Testis (tissue), 3 donors: ENCODE measurements around the gene M6PR. TPM values are rescaled to one million over a fixed set of nuclear protein-coding genes. Genes with fewer than 3 reads are reported as not detected.

Experiments
- DNase-seq: peaks from one replicate; pipeline ENCODE4 v3.0.0-alpha.2; 2019
- H3K27ac ChIP-seq, 2 donors: fragments of 200-600 bp; sonication (generic); one replicate each; pipeline ENCODE4 v1.5.1; 2019
- H3K27me3 ChIP-seq: fragments of 200-600 bp; sonication (generic); one replicate; pipeline ENCODE4 v1.5.1; 2019
- H3K36me3 ChIP-seq: fragments of 200-600 bp; sonication (generic); one replicate; pipeline ENCODE4 v1.5.1; 2017; ENCODE audit warnings: low read depth; ENCODE audit errors: missing control alignments
- H3K4me1 ChIP-seq: fragments of 200-600 bp; sonication (generic); one replicate; pipeline ENCODE4 v1.5.1; 2019
- H3K4me3 ChIP-seq, 2 donors: fragments of 200-600 bp; sonication (generic); one replicate each; pipeline ENCODE4 v1.5.1; 2017 to 2019
- H3K9me3 ChIP-seq: fragments of 200-600 bp; sonication (generic); one replicate; pipeline ENCODE4 v1.5.1; 2017
- CTCF ChIP-seq, 3 experiments: fragments of 450-650 bp in 2 of 3; fragments of 200-600 bp in 1 of 3; sonication (generic) in 1 of 3; IDR thresholded peaks; one replicate each; pipeline ENCODE4 v1.5.1; 2016 to 2019; ENCODE audit warnings: antibody characterized with exemption in 3 of 3, mild to moderate bottlenecking in 2 of 3, moderate library complexity in 1 of 3
- POLR2A ChIP-seq: fragments of 450-650 bp; IDR thresholded peaks from one replicate; pipeline ENCODE4 v1.6.1; 2017; ENCODE audit warnings: antibody characterized with exemption, mild to moderate bottlenecking, moderate library complexity
- WGBS, 2 donors: methylation state at CpG; one replicate each; pipeline ENCODE4 v1.1.5; 2018; 5-methylcytosine and 5-hydroxymethylcytosine counted together
- intact Hi-C: fragments of 100-400 bp; cut with DNase I; formaldehyde crosslinking; loops from one replicate; pipeline ENCODE4 v1.15.1; 2023; ENCODE audit warnings: low total_unique reads
- polyA plus RNA-seq: library from polyadenylated mRNA; stranded (reverse); fragments of 350-450 nt; fragmentation: Illumina TruSeq; extraction: RNeasy Lipid Tissue Mini Kit (QIAGEN cat#74804); gene quantifications from one replicate; pipeline ENCODE4 v1.2.3, GENCODE V29; 2014; ENCODE audit warnings: low read depth, low replicate concordance; ENCODE audit not compliant: insufficient read depth
- total RNA-seq, 2 donors: library from RNA; depleted of rRNA; stranded (reverse); fragments of >200 nt; gene quantifications; one replicate each; pipeline ENCODE4 v1.2.3, GENCODE V29; 2016

M6PR gene
- total and polyA plus RNA-seq, 3 donors from 2014 or later = 127 to 172 (median 166) TPM

GRCh38 chr12:8960176-8960575 is 10.7 kb upstream of the M6PR start:
- Histone ChIP-seq H3K27me3 (no peaks in the 10 kb centered on the region), H3K4me1 (no peaks in the 10 kb centered on the region), H3K27ac (no peak overlapping the region), H3K9me3 (no peaks in the 10 kb centered on the region), H3K36me3 (no peaks in the 10 kb centered on the region), H3K4me3 (no peak overlapping the region)
- no peak for DNase-seq
- 92 to 94% methylated on average over 2 of the region's 2 CpGs for WGBS, 2 donors
- TF ChIP-seq POLR2A = no peak
- no peak for TF ChIP-seq CTCF (IDR thresholded peaks at IDR 0.05)
- intact Hi-C loops = no loop called here

- TF ChIP-seq POLR2A = no peak
- no peak for TF ChIP-seq CTCF (IDR thresholded peaks at IDR 0.05)
- no peak for DNase-seq
- Histone ChIP-seq H3K4me1 (no peaks in the 10 kb centered on the region), H3K27me3 (no peaks in the 10 kb centered on the region), H3K4me3 (no peak overlapping the region), H3K27ac (no peak overlapping the region), H3K36me3 (no peaks in the 10 kb centered on the region), H3K9me3 (no peaks in the 10 kb centered on the region)
- WGBS, 2 donors = 86 to 91% methylated on average over 2 of the region's 2 CpGs
- intact Hi-C loops = no loop called here
Measured at GRCh38 chr12:8958066-8958465, 8.6 kb upstream of the M6PR start.

GRCh38 chr12:8957561-8957960 is 8.1 kb upstream of the M6PR start:
- Histone ChIP-seq H3K27ac (no peak overlapping the region), H3K4me3 (no peak overlapping the region), H3K4me1 (no peaks in the 10 kb centered on the region), H3K36me3 (no peaks in the 10 kb centered on the region), H3K9me3 (no peaks in the 10 kb centered on the region), H3K27me3 (no peaks in the 10 kb centered on the region)
- no peak for DNase-seq
- no peak for TF ChIP-seq POLR2A
- TF ChIP-seq CTCF (IDR thresholded peaks at IDR 0.05) = no peak
- intact Hi-C loops = no loop called here
- 58 to 70% methylated on average over 4 of the region's 4 CpGs for WGBS, 2 donors

- H3K27ac ChIP-seq = no peak overlapping the region
- no peak overlapping the region for H3K4me3 ChIP-seq
- H3K36me3 ChIP-seq = no peaks in the 10 kb centered on the region
- H3K9me3 ChIP-seq = no peaks in the 10 kb centered on the region
- H3K27me3 ChIP-seq = no peaks in the 10 kb centered on the region
- H3K4me1 ChIP-seq = no peaks in the 10 kb centered on the region
- 56 to 68% methylated on average over 7 of the region's 7 CpGs for WGBS, 2 donors
- no peak for DNase-seq
- intact Hi-C loops = no loop called here
- TF ChIP-seq POLR2A = no peak
- TF ChIP-seq CTCF (IDR thresholded peaks at IDR 0.05) = no peak
Measured at GRCh38 chr12:8956772-8957171, 7.3 kb upstream of the M6PR start.

- 44 to 79% methylated on average over 15 of the region's 15 CpGs for WGBS, 2 donors
- Histone ChIP-seq H3K4me1 (no peaks in the 10 kb centered on the region), H3K27me3 (no peaks in the 10 kb centered on the region), H3K9me3 (no peaks in the 10 kb centered on the region), H3K36me3 (no peaks in the 10 kb centered on the region), H3K27ac (no peak overlapping the region), H3K4me3 (no peak overlapping the region)
- intact Hi-C loops = no loop called here
- no peak for TF ChIP-seq CTCF (IDR thresholded peaks at IDR 0.05)
- no peak for DNase-seq
Measured at GRCh38 chr12:8956073-8956472, 6.6 kb upstream of the M6PR start.
